ENCODE results near the gene NR3C1.

NR3C1 gene

GRCh38 chr5:143229426-143229895 lies 174.0 kb downstream of the NR3C1 start:
- DNase-seq, result no peak

GRCh38 chr5:143228597-143229293 lies 174.7 kb downstream of the NR3C1 start:
- DNase-seq, result no peak

Measured in NCI-H446 (cell line).